GM12891 (cell line): ENCODE measurements around the gene HSD17B2.

Experiments
- POLR2A ChIP-seq: IDR thresholded peaks from 2 replicates; pipeline ENCODE4 v1.6.1; 2011; ENCODE audit warnings: low read depth, low read length, control low read depth
- POLR2AphosphoS5 ChIP-seq: IDR thresholded peaks from 2 replicates; pipeline ENCODE4 v1.6.1; 2011; ENCODE audit warnings: low read depth, low read length, control low read depth
- TAF1 ChIP-seq: IDR thresholded peaks from 2 replicates; pipeline ENCODE4 v1.6.1; 2011; ENCODE audit warnings: low read depth, low read length, control low read depth

- TF ChIP-seq POLR2A, result no peak
- TF ChIP-seq POLR2AphosphoS5, result no peak
- 0 out of 2 replicates have a peak, but pooled peaks have one; percentile 33 for TF ChIP-seq TAF1
These were observed 23.8 kb upstream of the HSD17B2 start, which contains the start of gene SDR42E1 for GRCh38 chr16:82011199-82011641.
